ENCODE data around the gene KIRREL3. TPM values are rescaled to one million over a fixed set of nuclear protein-coding genes. Genes with fewer than 3 reads are reported as not detected.

Gene KIRREL3
- polyA plus RNA-seq, 1 donor: 0.80 TPM

DNA sequence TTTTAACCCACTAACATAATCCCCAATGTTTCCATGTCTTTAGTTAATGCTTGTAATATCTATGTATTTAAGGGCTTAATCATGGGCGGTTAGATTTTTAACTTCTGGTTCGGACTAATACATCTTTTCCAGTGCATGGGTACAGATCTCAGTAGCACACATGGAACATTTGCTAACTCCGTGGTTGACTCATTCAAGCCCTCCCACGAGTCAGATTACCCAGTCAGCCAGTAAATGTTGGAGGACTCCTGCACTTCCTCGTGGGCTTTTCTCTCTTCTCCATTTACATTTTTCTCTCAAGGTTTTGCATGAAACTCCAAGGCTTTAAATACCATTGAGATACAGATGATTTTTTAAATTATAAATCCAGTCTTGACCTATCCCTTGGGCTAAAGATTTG lies 331.2 kb downstream of the KIRREL3 start:
- DNase-seq (ENCODE audit: low read depth): no peak

DNA sequence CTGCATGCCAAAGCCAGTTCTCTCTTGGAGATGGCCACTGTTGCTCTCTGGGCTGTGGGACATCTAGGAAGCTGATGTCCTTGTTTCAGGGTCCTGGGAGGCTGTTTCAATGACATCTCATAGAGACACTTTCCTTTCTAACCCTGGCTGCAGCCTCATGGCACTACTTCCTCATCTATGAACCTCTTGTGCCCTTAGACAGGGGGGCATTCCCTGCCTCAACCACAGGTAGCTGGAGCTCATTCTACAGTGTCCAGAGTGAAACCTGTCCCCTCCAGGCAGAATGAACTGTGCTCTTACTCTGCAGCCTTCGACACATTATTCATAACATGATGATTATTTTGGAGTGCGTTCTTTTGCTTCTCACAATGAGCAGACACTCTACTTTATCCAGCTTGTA lies 335.9 kb downstream of the KIRREL3 start:
- no peak for DNase-seq (ENCODE audit: low read depth)

DNA sequence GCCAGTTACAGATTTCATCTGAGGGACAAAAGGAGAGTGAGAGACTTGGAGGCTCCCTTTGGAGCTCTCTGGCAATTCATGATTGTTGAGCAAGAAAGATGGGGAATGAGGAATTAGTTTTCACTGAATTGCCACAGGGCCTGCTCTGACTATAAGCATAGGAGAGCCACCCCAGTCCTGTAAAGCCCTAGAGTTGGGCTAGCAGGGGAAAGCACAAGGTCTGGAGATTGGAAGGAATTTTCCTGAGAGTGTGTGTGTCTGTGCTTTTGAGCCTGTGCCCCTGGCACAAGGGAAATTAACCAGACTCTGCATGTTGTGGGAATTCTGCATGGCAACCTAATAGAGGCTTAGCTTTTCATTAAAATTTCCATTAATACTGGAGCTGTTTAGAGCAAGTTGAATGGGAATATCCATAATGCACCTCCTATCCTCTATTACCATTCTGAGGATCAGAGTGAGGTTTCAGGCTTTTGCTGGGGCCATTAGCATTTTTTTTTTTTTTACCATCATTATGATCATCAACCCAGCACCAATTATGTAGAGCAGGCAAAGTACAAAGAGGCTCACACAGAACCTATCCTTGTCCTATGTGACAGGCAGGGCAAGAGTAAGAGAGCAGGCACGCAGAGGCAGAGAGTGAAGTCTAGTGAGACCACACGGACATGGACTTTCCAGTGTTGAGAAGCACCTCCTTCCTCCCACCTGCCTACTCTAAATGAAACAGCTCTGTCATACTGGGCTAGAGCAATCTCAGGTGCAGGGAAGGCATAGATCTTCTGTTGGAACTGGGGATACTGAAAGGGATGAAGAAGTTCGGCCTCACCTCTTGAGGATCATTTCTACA lies 336.6 kb downstream of the KIRREL3 start:
- no peak for DNase-seq (ENCODE audit: low read depth)

DNA sequence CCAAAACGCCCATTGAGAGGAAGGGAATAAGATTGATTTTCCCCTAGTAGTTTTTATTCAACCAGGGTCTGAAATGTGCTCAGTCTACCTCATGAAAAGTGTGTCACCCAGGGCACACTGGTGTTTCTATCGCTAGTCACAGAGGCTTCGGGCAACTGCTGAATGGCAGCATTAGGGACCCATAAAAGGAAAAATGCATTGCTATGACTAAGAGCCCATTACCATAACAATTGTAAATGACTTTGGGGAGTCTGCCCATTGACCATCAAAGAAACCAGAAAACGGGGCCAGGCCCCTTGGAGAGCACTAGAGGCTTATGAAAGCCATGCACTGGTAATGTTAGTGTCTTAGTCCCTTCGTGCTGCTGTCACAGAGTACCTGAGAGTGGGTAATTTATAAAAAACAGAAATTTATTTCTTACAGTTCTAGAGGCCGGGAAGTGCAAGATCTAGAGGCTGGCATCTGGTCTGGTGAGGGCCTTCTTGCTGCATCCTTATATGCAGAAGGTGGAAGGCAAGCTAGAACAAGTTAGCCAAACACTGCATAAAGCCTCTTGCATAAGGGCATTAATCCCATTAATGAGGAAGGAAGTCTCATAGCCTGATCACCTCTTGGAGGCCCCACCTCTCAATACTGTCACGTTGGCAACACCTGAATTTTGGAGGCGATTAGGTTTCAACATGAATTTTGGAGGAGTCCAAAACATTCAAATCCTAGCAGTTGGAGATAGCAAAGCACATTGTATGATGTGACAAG lies 338.4 kb downstream of the KIRREL3 start:
- no peak for DNase-seq (ENCODE audit: low read depth)

GRCh38 chr11:126660761-126661425 lies 339.7 kb downstream of the KIRREL3 start:
- no peak for DNase-seq (ENCODE audit: low read depth)

DNA sequence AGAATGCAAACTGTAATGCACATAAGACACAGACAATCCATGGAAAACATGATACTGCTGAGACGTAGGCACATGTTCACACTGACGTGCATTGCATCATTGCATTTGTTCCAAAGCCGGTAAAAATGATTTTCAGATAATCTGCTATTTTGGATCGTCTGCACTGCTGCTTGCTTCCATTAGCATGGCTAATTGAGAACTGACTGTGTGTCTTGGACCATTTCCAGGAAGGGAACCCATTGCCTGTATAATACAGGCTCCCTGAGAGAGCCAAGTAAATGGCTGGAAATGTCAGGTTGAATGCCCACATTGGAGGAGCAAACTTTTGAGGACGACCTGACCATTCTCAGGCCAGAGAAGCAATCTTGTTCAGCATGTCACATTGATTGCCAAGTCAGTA lies 340.2 kb downstream of the KIRREL3 start:
- no peak for DNase-seq (ENCODE audit: low read depth)

- no peak for DNase-seq (ENCODE audit: low read depth)
Observed at GRCh38 chr11:126658306-126659056, 342.1 kb downstream of the KIRREL3 start.

GRCh38 chr11:126655807-126656128 lies 344.8 kb downstream of the KIRREL3 start:
- no peak for DNase-seq (ENCODE audit: low read depth)

GRCh38 chr11:126654886-126655806 lies 345.4 kb downstream of the KIRREL3 start:
- DNase-seq (ENCODE audit: low read depth): no peak

DNA sequence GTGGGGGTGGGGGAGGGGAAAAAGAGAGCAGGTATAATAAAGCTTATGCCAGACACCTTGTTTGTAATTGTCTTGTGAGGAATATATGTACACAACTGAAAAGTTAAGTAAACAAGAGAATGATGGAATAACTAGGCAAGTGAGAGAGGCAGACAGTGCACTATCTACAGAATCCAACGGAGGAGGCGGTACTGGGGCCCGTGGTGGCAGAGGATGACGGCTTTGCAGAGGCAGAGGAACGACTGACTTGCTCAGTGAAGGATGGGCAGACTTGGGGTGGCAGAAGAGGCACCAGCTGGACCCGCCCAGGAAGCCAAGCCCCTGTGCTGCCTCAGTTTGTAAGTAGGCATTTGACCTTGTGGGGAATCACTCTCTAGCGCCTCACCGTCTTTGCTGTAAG lies 347.5 kb downstream of the KIRREL3 start:
- DNase-seq (ENCODE audit: low read depth): no peak

DNA sequence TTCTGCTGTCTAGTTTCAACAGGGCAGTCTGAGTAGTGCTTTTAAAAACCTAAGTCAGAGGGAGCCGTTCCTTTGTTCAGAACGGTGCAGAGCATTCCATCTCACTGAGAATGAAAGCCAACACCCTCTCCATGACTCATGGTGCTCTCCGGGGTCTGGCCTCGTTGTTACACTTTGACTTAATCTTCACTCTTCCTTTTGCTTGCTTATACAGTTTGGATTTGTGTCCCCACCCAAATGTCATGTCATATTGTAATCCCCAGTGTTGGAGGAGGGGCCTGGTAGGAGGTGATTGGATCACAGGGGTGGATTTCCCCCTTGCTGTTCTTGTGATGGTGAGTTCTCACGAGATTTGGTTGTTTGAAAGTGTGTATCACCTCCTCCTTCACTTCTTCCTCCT lies 352.8 kb downstream of the KIRREL3 start:
- DNase-seq (ENCODE audit: low read depth): no peak

GRCh38 chr11:126646701-126647557 lies 353.6 kb downstream of the KIRREL3 start:
- DNase-seq (ENCODE audit: low read depth): no peak

DNA sequence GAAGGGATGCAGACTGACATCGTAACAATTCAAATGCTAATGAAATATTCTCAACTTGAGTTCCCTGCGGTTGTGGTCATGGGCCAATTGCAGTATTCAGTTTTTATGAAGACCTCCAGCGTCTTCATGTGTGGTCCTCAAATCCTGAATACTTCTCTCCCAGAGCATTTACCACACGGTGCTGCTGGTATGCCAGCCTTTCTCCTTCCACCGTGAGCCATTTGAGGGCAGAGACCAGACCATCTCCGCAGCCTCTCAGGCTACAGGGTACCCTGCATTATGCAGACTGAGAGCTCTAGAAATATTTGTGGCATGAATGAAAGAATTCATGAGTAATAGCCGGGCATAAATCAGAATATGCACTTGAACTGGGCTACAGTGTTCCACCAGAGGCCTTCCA lies 355.4 kb downstream of the KIRREL3 start:
- no peak for DNase-seq (ENCODE audit: low read depth)

DNA sequence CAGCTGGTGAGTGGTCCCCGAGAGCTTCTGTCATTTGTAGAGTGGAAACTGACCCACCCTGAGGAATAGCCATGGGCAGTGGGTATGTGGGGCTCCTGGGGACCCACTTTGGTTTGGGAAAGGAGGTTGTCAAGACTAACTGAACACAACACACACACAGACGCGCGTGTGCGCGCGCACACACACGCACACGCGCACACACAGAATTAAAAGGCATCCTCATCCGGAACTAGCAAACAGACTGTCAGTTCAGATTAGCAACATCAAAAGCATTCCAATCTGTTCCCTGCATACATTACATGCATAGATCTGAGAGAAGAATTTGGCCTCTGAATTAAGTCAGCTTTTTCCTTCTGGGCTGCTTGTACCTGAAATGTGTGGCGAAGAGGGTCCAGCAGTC lies 360.4 kb downstream of the KIRREL3 start:
- DNase-seq (ENCODE audit: low read depth): no peak

GRCh38 chr11:126639692-126640091 lies 360.9 kb downstream of the KIRREL3 start:
- DNase-seq (ENCODE audit: low read depth): no peak

- DNase-seq (ENCODE audit: low read depth): no peak
Observed at GRCh38 chr11:126638648-126639047, 361.9 kb downstream of the KIRREL3 start.

DNA sequence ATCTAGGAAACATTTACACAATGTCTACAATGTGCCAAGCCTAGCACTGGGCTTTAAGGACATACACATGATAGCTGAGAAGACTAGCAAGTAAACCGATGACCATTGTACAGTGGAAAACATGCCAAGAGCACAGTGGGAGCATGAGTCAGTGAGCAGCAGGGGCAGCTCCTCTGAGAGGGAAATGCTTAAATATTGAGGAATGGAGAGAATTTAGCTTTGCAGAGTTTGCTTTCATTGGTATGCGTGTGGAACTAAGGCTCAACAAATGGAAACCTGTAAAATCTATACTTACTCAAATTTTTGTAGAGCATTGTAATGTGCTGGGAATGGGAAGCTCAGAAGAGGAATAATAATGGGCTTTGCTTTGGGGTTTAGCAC lies 362.8 kb downstream of the KIRREL3 start:
- DNase-seq (ENCODE audit: low read depth): no peak

DNA sequence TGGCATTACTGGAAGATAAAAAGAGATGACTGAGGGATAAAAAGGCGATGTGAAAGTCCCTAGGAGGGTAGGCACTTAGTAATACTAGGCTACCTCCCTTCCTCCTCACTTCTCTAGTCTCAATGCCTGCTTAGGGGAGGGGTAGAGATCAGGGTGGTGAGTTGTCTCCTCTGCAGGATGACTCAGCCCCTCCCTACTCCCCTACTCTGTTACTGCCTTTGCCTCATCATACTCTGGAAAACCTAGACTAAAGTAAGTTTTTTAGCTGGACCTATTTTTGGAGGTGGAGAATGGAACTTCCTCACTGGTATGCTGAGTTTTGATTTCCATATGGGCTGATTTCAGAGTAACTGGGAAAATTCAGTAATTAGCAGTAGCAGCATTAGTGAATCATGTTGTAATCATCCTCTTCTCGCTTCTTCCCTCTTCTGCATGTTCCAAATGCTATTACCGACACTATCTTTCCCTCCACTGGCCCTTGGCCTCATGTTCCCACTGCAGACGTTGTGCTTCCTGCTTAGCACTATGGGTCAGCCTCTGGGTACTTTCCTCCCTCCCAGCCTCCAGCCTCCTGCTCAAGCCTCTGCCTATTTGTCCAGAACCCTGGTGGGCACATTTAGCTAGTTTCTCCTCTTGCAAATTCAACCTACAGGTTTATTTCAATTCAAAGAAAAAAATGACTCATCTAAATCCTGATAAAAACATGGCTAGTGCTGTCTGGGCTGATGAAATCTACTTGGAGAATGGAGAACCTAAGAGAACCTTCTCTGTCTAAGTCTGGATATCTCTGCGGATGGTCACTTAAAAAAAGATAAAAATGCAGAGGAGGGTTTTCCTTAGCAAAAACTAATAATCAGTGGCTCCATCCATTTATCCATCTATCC lies 363.4 kb downstream of the KIRREL3 start:
- no peak for DNase-seq (ENCODE audit: low read depth)

- DNase-seq (ENCODE audit: low read depth): no peak
Observed at GRCh38 chr11:126635511-126635910, 365.1 kb downstream of the KIRREL3 start.
